PC-3 (cell line): Measurements from ENCODE around the gene MYH15.

Source experiments
- EZH2 ChIP-seq: fragments of 300-600 bp; sonication (generic); IDR thresholded peaks from one replicate; pipeline ENCODE4 v1.6.1; 2017; ENCODE audit warnings: antibody characterized with exemption, mild to moderate bottlenecking, low read length; ENCODE audit not compliant: unreplicated experiment
- TF ChIP-seq, protein P1 (sequence below): fragments of 300-600 bp; sonication (generic); conservative IDR thresholded peaks from 2 replicates; pipeline ENCODE4 v1.5.1; 2017; ENCODE audit warnings: antibody characterized with exemption, low read depth, mild to moderate bottlenecking, low read length

- TF ChIP-seq, protein P1, sequence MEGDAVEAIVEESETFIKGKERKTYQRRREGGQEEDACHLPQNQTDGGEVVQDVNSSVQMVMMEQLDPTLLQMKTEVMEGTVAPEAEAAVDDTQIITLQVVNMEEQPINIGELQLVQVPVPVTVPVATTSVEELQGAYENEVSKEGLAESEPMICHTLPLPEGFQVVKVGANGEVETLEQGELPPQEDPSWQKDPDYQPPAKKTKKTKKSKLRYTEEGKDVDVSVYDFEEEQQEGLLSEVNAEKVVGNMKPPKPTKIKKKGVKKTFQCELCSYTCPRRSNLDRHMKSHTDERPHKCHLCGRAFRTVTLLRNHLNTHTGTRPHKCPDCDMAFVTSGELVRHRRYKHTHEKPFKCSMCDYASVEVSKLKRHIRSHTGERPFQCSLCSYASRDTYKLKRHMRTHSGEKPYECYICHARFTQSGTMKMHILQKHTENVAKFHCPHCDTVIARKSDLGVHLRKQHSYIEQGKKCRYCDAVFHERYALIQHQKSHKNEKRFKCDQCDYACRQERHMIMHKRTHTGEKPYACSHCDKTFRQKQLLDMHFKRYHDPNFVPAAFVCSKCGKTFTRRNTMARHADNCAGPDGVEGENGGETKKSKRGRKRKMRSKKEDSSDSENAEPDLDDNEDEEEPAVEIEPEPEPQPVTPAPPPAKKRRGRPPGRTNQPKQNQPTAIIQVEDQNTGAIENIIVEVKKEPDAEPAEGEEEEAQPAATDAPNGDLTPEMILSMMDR = no peak
- TF ChIP-seq EZH2 = no peak
Measured at GRCh38 chr3:108389372-108389771, 121.0 kb downstream of the MYH15 start.
